ENCODE results near the gene DIAPH2. TPM values are rescaled to one million over a fixed set of nuclear protein-coding genes. Genes with fewer than 3 reads are reported as not detected.

The DIAPH2 gene
- total and polyA plus RNA-seq, 10 donors: 2.5 to 32.1 (median 17.7) TPM

GRCh38 chrX:96924581-96924980 is 239.9 kb downstream of the DIAPH2 start:
- no peak overlapping the region for H3K4me3 ChIP-seq
- H3K36me3 ChIP-seq: no peaks in the 10 kb centered on the region
- intact Hi-C loops (cut with DNase I; ENCODE audit: low total_unique reads): no loop called here
- no peaks in the 10 kb centered on the region for H3K4me1 ChIP-seq
- TF ChIP-seq POLR2A (IDR thresholded peaks at IDR 0.05) (no peak), POLR2AphosphoS5 (IDR thresholded peaks at IDR 0.05) (no peak), CTCF (IDR thresholded peaks at IDR 0.05 in 8 of 11, conservative IDR thresholded peaks at IDR 0.05 in 3 of 11) (no peak)
- DNase-seq: no peak
- WGBS, 5 donors: 38 to 77% (median 59%) methylated on average over 3 of the region's 3 CpGs
- no peaks in the 10 kb centered on the region for H3K9me3 ChIP-seq
- no peak overlapping the region for H3K27ac ChIP-seq
- H3K27me3 ChIP-seq (replicated peaks in 1 of 7): no peaks in the 10 kb centered on the region

DNA sequence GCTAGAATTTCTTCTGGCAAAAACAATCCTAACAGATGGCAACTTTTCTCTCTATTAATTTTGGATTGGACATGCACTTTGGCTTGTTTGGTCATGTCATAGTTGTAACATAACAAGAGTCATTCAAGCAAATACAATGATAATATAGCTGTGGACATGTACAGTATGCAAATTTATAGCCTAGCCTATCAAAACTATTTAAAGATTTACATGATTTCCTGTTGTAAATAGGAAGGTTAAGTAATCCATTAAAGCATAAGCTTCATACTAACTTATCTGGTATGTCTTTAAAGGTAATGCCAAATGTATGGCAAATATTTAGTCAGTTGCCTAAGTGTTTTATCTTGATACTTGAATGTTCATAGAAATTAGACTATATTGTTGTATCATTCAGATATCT is 244.4 kb downstream of the DIAPH2 start:
- intact Hi-C loops (cut with DNase I; ENCODE audit: low total_unique reads): no loop called here
- no peaks in the 10 kb centered on the region for H3K9me3 ChIP-seq
- no peaks in the 10 kb centered on the region for H3K27me3 ChIP-seq (replicated peaks in 1 of 7)
- TF ChIP-seq CTCF (IDR thresholded peaks at IDR 0.05 in 8 of 11, conservative IDR thresholded peaks at IDR 0.05 in 3 of 11) (no peak), POLR2A (IDR thresholded peaks at IDR 0.05) (no peak), POLR2AphosphoS5 (IDR thresholded peaks at IDR 0.05) (no peak)
- H3K4me1 ChIP-seq: no peaks in the 10 kb centered on the region
- H3K27ac ChIP-seq: no peak overlapping the region
- H3K4me3 ChIP-seq: no peak overlapping the region
- no peaks in the 10 kb centered on the region for H3K36me3 ChIP-seq
- no peak for DNase-seq

DNA sequence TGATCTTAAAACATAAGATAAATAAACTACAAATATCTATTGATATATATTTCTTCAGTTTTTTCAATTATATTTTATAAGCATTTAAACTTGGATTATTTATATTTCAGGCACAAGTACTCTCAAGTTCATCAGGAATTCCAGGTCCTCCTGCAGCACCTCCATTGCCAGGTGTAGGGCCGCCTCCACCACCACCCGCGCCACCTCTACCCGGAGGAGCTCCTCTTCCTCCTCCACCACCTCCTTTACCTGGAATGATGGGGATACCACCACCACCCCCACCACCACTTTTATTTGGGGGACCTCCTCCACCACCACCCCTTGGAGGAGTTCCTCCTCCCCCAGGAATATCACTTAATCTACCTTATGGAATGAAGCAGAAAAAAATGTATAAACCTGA is 273.1 kb downstream of the DIAPH2 start:
- H3K4me1 ChIP-seq: no peaks in the 10 kb centered on the region
- 92 to 100% (median 99%) methylated on average over 4 of the region's 4 CpGs for WGBS, 5 donors
- DNase-seq: no peak
- H3K9me3 ChIP-seq: peaks cover 0 to 50% (median 21%) of the 10 kb centered on the region in 8 donors
- H3K27ac ChIP-seq: no peak overlapping the region
- H3K4me3 ChIP-seq: no peak overlapping the region
- H3K36me3 ChIP-seq: peaks cover 0 to 55% (median 0%) of the 10 kb centered on the region in 6 donors
- TF ChIP-seq POLR2A (IDR thresholded peaks at IDR 0.05) (no peak), POLR2AphosphoS5 (IDR thresholded peaks at IDR 0.05) (no peak), CTCF (IDR thresholded peaks at IDR 0.05 in 8 of 11, conservative IDR thresholded peaks at IDR 0.05 in 3 of 11) (no peak)
- intact Hi-C loops (cut with DNase I; ENCODE audit: low total_unique reads): no loop called here
- no peaks in the 10 kb centered on the region for H3K27me3 ChIP-seq (replicated peaks in 1 of 7)

- 48 to 94% (median 87%) methylated on average over 4 of the region's 4 CpGs for WGBS, 5 donors
- intact Hi-C loops (cut with DNase I; ENCODE audit: low total_unique reads): no loop called here
- no peak for TF ChIP-seq CTCF (IDR thresholded peaks at IDR 0.05 in 8 of 11, conservative IDR thresholded peaks at IDR 0.05 in 3 of 11)
- TF ChIP-seq POLR2AphosphoS5 (IDR thresholded peaks at IDR 0.05): no peak
- TF ChIP-seq POLR2A (IDR thresholded peaks at IDR 0.05): no peak
- no peak overlapping the region for H3K4me3 ChIP-seq
- no peaks in the 10 kb centered on the region for H3K27me3 ChIP-seq (replicated peaks in 1 of 7)
- H3K36me3 ChIP-seq: no peaks in the 10 kb centered on the region
- no peak for DNase-seq
- H3K9me3 ChIP-seq: peaks cover 0 to 13% (median 0%) of the 10 kb centered on the region in 8 donors
- H3K27ac ChIP-seq: no peak overlapping the region
- H3K4me1 ChIP-seq: no peaks in the 10 kb centered on the region
These were observed 287.2 kb downstream of the DIAPH2 start for GRCh38 chrX:96971812-96972211.

Data from spleen (tissue), 11 donors.